K562 (cell line): ENCODE data around the gene AGFG2. TPM values are rescaled to one million over a fixed set of nuclear protein-coding genes. Genes with fewer than 3 reads are reported as not detected.

ENCODE experiments used
- ATAC-seq: fragments of 200-7000 bp; cut with Tn5 transposase; 3 replicates; pipeline ENCODE4 v1.9.1; 2020; ENCODE audit warnings: moderate library complexity
- BruUV-seq: library from RNA; stranded (reverse); fragments of 400-500 nt; replicated peaks from 2 replicates; lab custom pipeline; 2021; lab: Mats Ljungman, UMichigan
- CTCF ChIA-PET: fragments of 300-600 bp; formaldehyde crosslinking; extraction: SDS; loops from one replicate; lab custom pipeline; 2021; ENCODE audit warnings: low intra/inter-chr PET ratio; lab: Yijun Ruan, JAX
- POLR2A ChIA-PET: fragments of 300-600, 350-650 bp; sonication (Branson Sonifier 250); formaldehyde crosslinking; extraction: SDS; loops from one replicate; lab custom pipeline; 2021; ENCODE audit warnings: antibody characterized with exemption, inconsistent platforms; lab: Yijun Ruan, JAX
- DNase-seq, 4 experiments: peaks; one replicate each; pipeline versions ENCODE4 v3.0.0 to v3.0.0-alpha.2; 2011 to 2018; ENCODE audit warnings: low spot score in 3 of 4, mixed read lengths in 3 of 4; ENCODE audit errors: extremely low read depth in 1 of 4
- FAIRE-seq: peaks from 2 replicates; lab custom pipeline; 2011; peaks lifted over from hg19 to GRCh38; lab: Jason Lieb, UNC
- H2AFZ ChIP-seq: 2 replicates; pipeline ENCODE4 v1.6.0; 2011; ENCODE audit warnings: low read depth, low read length, control low read depth, inconsistent platforms
- H3K27ac ChIP-seq: fragments of 200-600 bp; 3 replicates; pipeline ENCODE4 v1.8.0; 2011; ENCODE audit warnings: low read depth, mild to moderate bottlenecking, control low read depth, inconsistent platforms, low read length, moderate library complexity, mixed read lengths; ENCODE audit errors: extremely low read depth
- H3K27me3 ChIP-seq, 2 experiments: fragments of 300-600 bp in 1 of 2; 2 replicates in 1 of 2; 3 replicates in 1 of 2; pipeline versions ENCODE4 v1.6.0 to v1.8.0; 2011; ENCODE audit warnings: inconsistent platforms in 2 of 2, low read length in 2 of 2, mild to moderate bottlenecking in 1 of 2, mixed read lengths in 1 of 2, moderate library complexity in 1 of 2; ENCODE audit not compliant: control insufficient read depth in 2 of 2, insufficient read depth in 2 of 2
- H3K36me3 ChIP-seq: fragments of 300-600 bp; 3 replicates; pipeline ENCODE4 v1.8.0; 2011; ENCODE audit warnings: mild to moderate bottlenecking, low read length, inconsistent platforms; ENCODE audit not compliant: control insufficient read depth, insufficient read depth
- H3K4me1 ChIP-seq, 2 experiments: fragments of 200-600 bp in 1 of 2; replicated peaks in 1 of 2; 2 replicates in 1 of 2; 3 replicates in 1 of 2; pipeline versions ENCODE4 v1.5.1 to v1.8.0; 2011; ENCODE audit warnings: inconsistent platforms in 2 of 2, low read length in 2 of 2, mild to moderate bottlenecking in 1 of 2, mixed read lengths in 1 of 2, moderate library complexity in 1 of 2; ENCODE audit not compliant: control insufficient read depth in 2 of 2, insufficient read depth in 2 of 2
- H3K4me2 ChIP-seq: 2 replicates; pipeline ENCODE4 v1.6.1; 2011; ENCODE audit warnings: low read length, control low read depth, inconsistent platforms, mixed read lengths; ENCODE audit not compliant: insufficient read depth
- H3K4me3 ChIP-seq: fragments of 200-600 bp; sonication (generic), shearing (Covaris generic); 2 replicates; pipeline ENCODE4 v1.5.1; 2016; ENCODE audit warnings: control low read depth, inconsistent platforms
- H3K79me2 ChIP-seq: fragments of 200-600 bp; 3 replicates; pipeline ENCODE4 v1.8.0; 2011; ENCODE audit warnings: low read length, inconsistent platforms; ENCODE audit not compliant: control insufficient read depth, insufficient read depth
- H3K9ac ChIP-seq, 2 experiments: 2 replicates each; pipeline versions ENCODE4 v1.6.0 to v1.6.1; 2011; ENCODE audit warnings: low read depth in 2 of 2, low read length in 2 of 2, control low read depth in 1 of 2, inconsistent platforms in 1 of 2, mild to moderate bottlenecking in 1 of 2, mixed read lengths in 1 of 2; ENCODE audit not compliant: insufficient read depth in 1 of 2
- H3K9me1 ChIP-seq: one replicate; pipeline ENCODE4 v1.6.0; 2011; ENCODE audit warnings: inconsistent platforms, mild to moderate bottlenecking, low read length, moderate library complexity; ENCODE audit not compliant: control insufficient read depth, insufficient read depth
- H3K9me3 ChIP-seq: replicated peaks from 2 replicates; pipeline ENCODE4 v1.5.1; 2011; ENCODE audit warnings: low read depth, low read length, inconsistent platforms; ENCODE audit not compliant: control insufficient read depth, insufficient read depth
- H4K20me1 ChIP-seq: replicated peaks from 2 replicates; pipeline ENCODE4 v1.6.1; 2011; ENCODE audit warnings: low read length, inconsistent platforms, mixed read lengths; ENCODE audit not compliant: control insufficient read depth, insufficient read depth
- HMG20B ChIP-seq: fragments of 250-450 bp; sonication (Bioruptor Pico); IDR thresholded peaks from 2 replicates; pipeline ENCODE4 v1.5.0; 2021; ENCODE audit warnings: mild to moderate bottlenecking
- MIER1 ChIP-seq: fragments of 450-650 bp; IDR thresholded peaks from 2 replicates; pipeline ENCODE4 v1.6.1; 2016; ENCODE audit warnings: antibody characterized with exemption, mild to moderate bottlenecking, low read depth
- NEUROD1 ChIP-seq: fragments of 150-350 bp; IDR thresholded peaks from 2 replicates; pipeline ENCODE4 v1.6.1; 2014; ENCODE audit warnings: borderline replicate concordance, low read length, low read depth; ENCODE audit not compliant: partially characterized antibody
- TCF3 ChIP-seq: sonication (generic); formaldehyde crosslinking; IDR thresholded peaks from 2 replicates; pipeline ENCODE4 v1.4.0; 2020; ENCODE audit warnings: mild to moderate bottlenecking, missing genetic modification reagents
- YY1 ChIP-seq, 3 experiments: IDR thresholded peaks; 2 replicates each; pipeline ENCODE4 v1.6.1; 2011; ENCODE audit warnings: low read length in 2 of 3, mild to moderate bottlenecking in 2 of 3, moderate library complexity in 2 of 3, borderline replicate concordance in 1 of 3, control low read depth in 1 of 3, low read depth in 1 of 3; ENCODE audit not compliant: insufficient read depth in 3 of 3, insufficient replicate concordance in 2 of 3, control insufficient read depth in 1 of 3, insufficient read length in 1 of 3; ENCODE audit errors: extremely low read depth in 1 of 3
- ZBTB7A ChIP-seq: IDR thresholded peaks from 2 replicates; pipeline ENCODE4 v1.6.1; 2011; ENCODE audit warnings: low read depth, mild to moderate bottlenecking, low read length, moderate library complexity, borderline replicate concordance; ENCODE audit not compliant: control insufficient read depth
- ZFX ChIP-seq: sonication (generic); formaldehyde crosslinking; IDR thresholded peaks from 2 replicates; pipeline ENCODE4 v1.8.0; 2022; ENCODE audit warnings: mild to moderate bottlenecking, missing genetic modification reagents, moderate library complexity
- ZKSCAN1 ChIP-seq: fragments of 150-350 bp; IDR thresholded peaks from 2 replicates; pipeline ENCODE4 v1.6.1; 2016; ENCODE audit warnings: low read depth, low read length
- WGBS: fragments of 100-300 bp; shearing (Covaris generic); methylation state at CpG from one replicate; pipeline ENCODE4 v1.1.6; 2016; ENCODE audit warnings: low coverage, mixed read lengths; ENCODE audit not compliant: insufficient coverage; ENCODE audit errors: missing lambda C conversion rate; 5-methylcytosine and 5-hydroxymethylcytosine counted together
- in situ Hi-C: fragments of 300-500 bp; cut with MboI; formaldehyde crosslinking; loops from 4 replicates; pipeline ENCODE4 v1.15.0; 2018; ENCODE audit warnings: inconsistent platforms, mixed read lengths
- intact Hi-C: fragments of 100-400 bp; cut with micrococcal nuclease; formaldehyde crosslinking; loops from 2 replicates; pipeline ENCODE4 v1.14.2; 2022
- polyA plus RNA-seq, 8 experiments: library from polyadenylated mRNA; depleted of rRNA in 4 of 8; stranded (reverse) in 5 of 8; unstranded in 3 of 8; fragments of >200 nt; fragmentation: Nextera tagmentation in 2 of 8; fragmentation: Illumina TruSeq in 1 of 8; extraction: Ambion mirVana in 2 of 8; extraction: Trizol in 1 of 8; gene quantifications; 2 replicates each; pipeline versions ENCODE4 v1.2.1 to v1.2.3, GENCODE V29; 2011 to 2014; ENCODE audit warnings: inconsistent platforms in 1 of 8, missing spikeins in 1 of 8
- total RNA-seq, 7 experiments: library from RNA; depleted of rRNA in 6 of 7; stranded (reverse); fragments of >200 nt in 6 of 7; fragmentation: Illumina TruSeq in 2 of 7; extraction: Trizol in 2 of 7; gene quantifications; 2 replicates each; pipeline versions ENCODE4 v1.2.1 to v1.2.3, GENCODE V29; 2011 to 2021; ENCODE audit warnings: low replicate concordance in 1 of 7
- TF ChIP-seq, protein P1 (sequence below): fragments of 450-650 bp; formaldehyde crosslinking; IDR thresholded peaks from 2 replicates; pipeline ENCODE4 v1.4.0; 2020; ENCODE audit warnings: mild to moderate bottlenecking, moderate library complexity
- TF ChIP-seq, protein P2 (sequence below), 3 experiments: IDR thresholded peaks in 2 of 3; conservative IDR thresholded peaks in 1 of 3; 2 replicates each; pipeline ENCODE4 v1.5.1; 2011 to 2012; ENCODE audit warnings: low read length in 3 of 3, mild to moderate bottlenecking in 3 of 3, control low read depth in 2 of 3, improper control_type of control experiment in 1 of 3, inconsistent platforms in 1 of 3, low read depth in 1 of 3, mixed read lengths in 1 of 3, moderate library complexity in 1 of 3; ENCODE audit not compliant: insufficient read depth in 2 of 3
- TF ChIP-seq, protein P3 (sequence below): sonication (generic); formaldehyde crosslinking; IDR thresholded peaks from 2 replicates; pipeline ENCODE4 v1.5.0; 2020; ENCODE audit warnings: missing genetic modification reagents

AGFG2 gene
- total and polyA plus RNA-seq, 9 of the 15 experiments (the other 6 are each of a cell fraction or from before 2014, with no cell fraction given): 0.31 to 23.1 (median 6.5) TPM

DNA sequence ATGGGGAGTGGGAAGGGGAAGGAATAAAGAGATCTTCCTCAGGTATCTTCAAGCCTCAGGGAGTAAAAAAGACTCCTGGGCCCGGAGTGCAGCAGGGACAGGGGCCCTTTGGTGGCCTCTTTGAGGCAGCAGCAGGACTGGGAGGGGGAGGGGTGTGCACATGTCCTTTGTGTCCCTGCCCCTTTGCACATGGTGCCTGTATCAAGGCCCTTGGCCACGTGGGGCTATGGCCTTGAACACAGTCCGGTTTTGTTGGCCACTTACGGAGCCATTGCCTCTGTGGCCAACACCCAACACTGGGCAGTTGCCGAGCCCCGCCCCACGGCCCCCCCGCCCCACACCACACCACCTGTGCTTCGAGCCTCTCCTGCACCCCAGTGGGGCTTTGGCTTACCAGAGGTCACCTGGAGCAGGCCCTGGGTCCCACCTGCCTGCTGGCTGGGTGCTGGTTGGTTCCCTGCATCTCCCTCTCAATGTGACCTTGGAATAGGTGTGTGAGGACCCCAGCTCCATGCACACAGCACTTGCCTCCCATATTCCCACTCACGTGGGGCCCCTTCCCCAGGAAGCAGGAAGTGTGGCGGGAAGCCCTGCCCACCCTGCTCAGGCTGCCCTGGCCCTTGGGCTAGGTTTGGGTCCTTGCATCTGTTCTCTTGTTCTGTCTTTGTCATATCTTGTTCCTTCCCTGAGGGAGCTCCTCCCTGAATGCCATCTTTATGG lies 29.3 kb downstream of the AGFG2 start (continued):
- 0 out of 2 replicates have a peak, but pooled peaks have one; percentile 15 for TF ChIP-seq ZKSCAN1
- TF ChIP-seq, all 486 proteins: peak for 9

DNA sequence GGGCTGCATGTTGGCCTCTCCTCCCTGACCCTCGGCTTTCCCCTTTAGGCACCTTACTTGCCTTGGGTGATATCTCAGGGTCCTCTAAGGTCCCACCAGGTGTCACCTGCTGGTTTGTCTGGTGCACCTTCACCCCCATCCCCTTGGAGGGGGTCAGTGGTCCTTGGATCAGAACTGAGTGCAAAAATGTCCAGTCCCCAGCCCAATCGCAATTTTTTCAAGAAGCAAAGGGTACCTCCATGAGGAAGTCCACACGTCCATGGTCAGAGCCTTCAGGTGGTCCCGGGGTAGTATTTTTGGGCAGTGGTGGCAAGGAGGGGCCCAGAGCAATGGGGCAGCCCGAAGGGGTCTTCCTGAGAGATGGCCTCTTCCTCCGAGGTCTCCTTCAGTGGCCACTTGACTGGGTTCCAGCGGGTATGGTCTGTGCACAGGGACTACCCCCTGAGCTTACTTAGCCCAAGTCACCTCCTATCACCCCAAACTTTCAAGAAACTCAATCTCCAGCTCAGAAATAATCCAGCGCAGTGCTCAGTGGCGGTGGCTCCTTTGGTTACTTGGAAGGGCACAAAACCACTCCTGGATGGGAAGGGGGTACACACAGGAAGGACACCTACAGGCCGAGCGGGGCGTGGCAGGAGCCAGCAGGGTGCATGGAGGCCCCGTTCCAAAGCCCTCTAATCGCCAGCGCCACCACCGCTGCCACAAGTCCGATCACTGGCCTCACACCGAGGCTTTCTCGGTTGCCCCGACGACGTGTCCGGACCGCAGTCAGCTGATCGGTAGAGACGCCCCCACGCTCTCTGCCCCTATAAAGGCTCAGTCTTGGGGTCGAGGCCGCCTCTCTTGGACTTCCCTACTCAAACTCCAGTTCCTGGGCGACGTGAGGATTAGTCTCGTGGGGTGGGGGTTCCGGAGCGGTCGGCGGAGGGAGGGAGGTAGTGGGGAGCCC lies 30.2 kb downstream of the AGFG2 start:
- peak overlapping the region in 1 of 2 experiments; percentile 88; a peak in 3 of 4 replicates for H3K9ac ChIP-seq
- peak overlapping the region; percentile 65 for H2AFZ ChIP-seq
- H3K9me1 ChIP-seq: peaks cover 8% of the 10 kb centered on the region
- no peak overlapping the region for H3K4me3 ChIP-seq
- 38% methylated on average over 36 of the region's 36 CpGs for WGBS
- H3K27me3 ChIP-seq: no peaks in the 10 kb centered on the region
- in situ Hi-C loops (loop anchor here (25.0 kb wide), 1 partner anchor 107 kb away; the partner anchor contains the start of gene SPACDR), intact Hi-C loops (no loop called here)
- no peak overlapping the region for H3K27ac ChIP-seq
- FAIRE-seq (peak; percentile 89), DNase-seq (peak; percentile 68 to 86 (median 73)), ATAC-seq (peak; percentile 83)
- no peaks in the 10 kb centered on the region for H3K79me2 ChIP-seq
- H4K20me1 ChIP-seq: no peaks in the 10 kb centered on the region
- TSS peak; percentile 32 for BruUV-seq
- no peaks in the 10 kb centered on the region for H3K9me3 ChIP-seq
- POLR2A ChIA-PET: interaction anchor here (0.6 to 1.0 kb wide), 5 partner anchors 13 to 140 kb away, joined by 3 to 5 read pairs (median 3); partner anchors contain the start of genes LRCH4 and ZCWPW1
- H3K4me2 ChIP-seq: peak overlapping the region; percentile 45; the same call in 1 of the 2 replicates
- H3K36me3 ChIP-seq: peaks cover 6% of the 10 kb centered on the region; the same call in 1 of the 3 replicates
- peaks cover 6 to 76% of the 10 kb centered on the region in 2 experiments; a peak in 4 of 5 replicates for H3K4me1 ChIP-seq
- CTCF ChIA-PET: no interaction called here
- TF ChIP-seq NEUROD1: no peak
- TF ChIP-seq ZFX: no peak
- TF ChIP-seq YY1 (IDR thresholded peaks at IDR 0.05; ENCODE audit: borderline replicate concordance in 1 of 3, control insufficient read depth in 1 of 3, extremely low read depth in 1 of 3, insufficient read depth in 3 of 3, insufficient read length in 1 of 3, insufficient replicate concordance in 2 of 3, low read depth in 1 of 3, low read length in 2 of 3): peak in 1 of 3 experiments; percentile 48
- TF ChIP-seq TCF3: no peak
- TF ChIP-seq, protein P1, sequence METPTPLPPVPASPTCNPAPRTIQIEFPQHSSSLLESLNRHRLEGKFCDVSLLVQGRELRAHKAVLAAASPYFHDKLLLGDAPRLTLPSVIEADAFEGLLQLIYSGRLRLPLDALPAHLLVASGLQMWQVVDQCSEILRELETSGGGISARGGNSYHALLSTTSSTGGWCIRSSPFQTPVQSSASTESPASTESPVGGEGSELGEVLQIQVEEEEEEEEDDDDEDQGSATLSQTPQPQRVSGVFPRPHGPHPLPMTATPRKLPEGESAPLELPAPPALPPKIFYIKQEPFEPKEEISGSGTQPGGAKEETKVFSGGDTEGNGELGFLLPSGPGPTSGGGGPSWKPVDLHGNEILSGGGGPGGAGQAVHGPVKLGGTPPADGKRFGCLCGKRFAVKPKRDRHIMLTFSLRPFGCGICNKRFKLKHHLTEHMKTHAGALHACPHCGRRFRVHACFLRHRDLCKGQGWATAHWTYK: no peak
- TF ChIP-seq, protein P2, sequence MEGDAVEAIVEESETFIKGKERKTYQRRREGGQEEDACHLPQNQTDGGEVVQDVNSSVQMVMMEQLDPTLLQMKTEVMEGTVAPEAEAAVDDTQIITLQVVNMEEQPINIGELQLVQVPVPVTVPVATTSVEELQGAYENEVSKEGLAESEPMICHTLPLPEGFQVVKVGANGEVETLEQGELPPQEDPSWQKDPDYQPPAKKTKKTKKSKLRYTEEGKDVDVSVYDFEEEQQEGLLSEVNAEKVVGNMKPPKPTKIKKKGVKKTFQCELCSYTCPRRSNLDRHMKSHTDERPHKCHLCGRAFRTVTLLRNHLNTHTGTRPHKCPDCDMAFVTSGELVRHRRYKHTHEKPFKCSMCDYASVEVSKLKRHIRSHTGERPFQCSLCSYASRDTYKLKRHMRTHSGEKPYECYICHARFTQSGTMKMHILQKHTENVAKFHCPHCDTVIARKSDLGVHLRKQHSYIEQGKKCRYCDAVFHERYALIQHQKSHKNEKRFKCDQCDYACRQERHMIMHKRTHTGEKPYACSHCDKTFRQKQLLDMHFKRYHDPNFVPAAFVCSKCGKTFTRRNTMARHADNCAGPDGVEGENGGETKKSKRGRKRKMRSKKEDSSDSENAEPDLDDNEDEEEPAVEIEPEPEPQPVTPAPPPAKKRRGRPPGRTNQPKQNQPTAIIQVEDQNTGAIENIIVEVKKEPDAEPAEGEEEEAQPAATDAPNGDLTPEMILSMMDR (IDR thresholded peaks at IDR 0.05 in 2 of 3, conservative IDR thresholded peaks at IDR 0.05 in 1 of 3; ENCODE audit: insufficient read depth in 2 of 3, low read depth in 1 of 3, low read length in 3 of 3): peak; percentile 69 to 78 (median 76)
- TF ChIP-seq HMG20B: no peak
- no peak for TF ChIP-seq MIER1
- TF ChIP-seq, protein P3, sequence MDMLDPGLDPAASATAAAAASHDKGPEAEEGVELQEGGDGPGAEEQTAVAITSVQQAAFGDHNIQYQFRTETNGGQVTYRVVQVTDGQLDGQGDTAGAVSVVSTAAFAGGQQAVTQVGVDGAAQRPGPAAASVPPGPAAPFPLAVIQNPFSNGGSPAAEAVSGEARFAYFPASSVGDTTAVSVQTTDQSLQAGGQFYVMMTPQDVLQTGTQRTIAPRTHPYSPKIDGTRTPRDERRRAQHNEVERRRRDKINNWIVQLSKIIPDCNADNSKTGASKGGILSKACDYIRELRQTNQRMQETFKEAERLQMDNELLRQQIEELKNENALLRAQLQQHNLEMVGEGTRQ (CRISPR knock-in tag): peak; percentile 36; the same call in 1 of the 2 replicates
- TF ChIP-seq ZBTB7A: peak; percentile 75; the same call in 1 of the 2 replicates
